HCT116 (cell line): ENCODE data around the gene BICRAL. TPM values are rescaled to one million over a fixed set of nuclear protein-coding genes. Genes with fewer than 3 reads are reported as not detected.

Experiments used
- ATAC-seq: fragments of 200-7000 bp; cut with Tn5 transposase; 2 replicates; pipeline ENCODE4 v1.9.1; 2020; ENCODE audit warnings: mild to moderate bottlenecking, moderate library complexity
- BruUV-seq: library from RNA; stranded (reverse); fragments of 400-500 nt; replicated peaks from 2 replicates; lab custom pipeline; 2021; lab: Mats Ljungman, UMichigan
- CTCF ChIA-PET: fragments of 300-600 bp; sonication (Branson Sonifier 250); formaldehyde crosslinking; loops from one replicate; lab custom pipeline; 2021; ENCODE audit warnings: antibody characterized with exemption; lab: Charles Lee
- POLR2A ChIA-PET: fragments of 300-600, 350-600 bp; sonication (Branson Sonifier 250); formaldehyde crosslinking; loops from one replicate; lab custom pipeline; 2021; ENCODE audit warnings: antibody characterized with exemption; lab: Charles Lee
- RAD21 ChIA-PET, 2 experiments: fragments of 300-600 bp; sonication (Branson Sonifier 250); formaldehyde crosslinking; loops; one replicate each; lab custom pipeline; 2023; ENCODE audit warnings: low total read pairs in 2 of 2; ENCODE audit not compliant: uncharacterized antibody in 2 of 2, unreplicated experiment in 2 of 2, low non-redundant PET in 1 of 2; lab: Charles Lee
- DNase-seq: peaks from one replicate; pipeline ENCODE4 v3.0.0-alpha.2; 2010; ENCODE audit warnings: low read depth, low spot score
- H2AFZ ChIP-seq: fragments of 200-600 bp; shearing (Covaris generic), sonication (generic); 2 replicates; pipeline ENCODE4 v1.6.1; 2017; ENCODE audit warnings: low read depth, mixed run types, mixed read lengths, antibody characterized with exemption, low read length; ENCODE audit not compliant: poor library complexity, severe bottlenecking
- H3K27ac ChIP-seq: 2 replicates; pipeline ENCODE4 v1.5.1; 2012; ENCODE audit warnings: low read depth, low read length
- H3K27me3 ChIP-seq: fragments of 200-600 bp; sonication (generic); 2 replicates; pipeline ENCODE4 v1.6.1; 2016; ENCODE audit warnings: mixed run types, low read length, mixed read lengths; ENCODE audit not compliant: insufficient read depth
- H3K36me3 ChIP-seq, 2 experiments: fragments of 200-500 bp in 1 of 2; fragments of 200-600 bp in 1 of 2; sonication (Bioruptor generic) in 1 of 2; sonication (generic) in 1 of 2; 2 replicates each; pipeline versions ENCODE4 v1.5.1 to v1.6.1; 2014 to 2016; ENCODE audit warnings: low read length in 2 of 2, inconsistent platforms in 1 of 2, mixed read lengths in 1 of 2, mixed run types in 1 of 2; ENCODE audit not compliant: insufficient read depth in 2 of 2, control insufficient read depth in 1 of 2
- H3K4me1 ChIP-seq, 2 experiments: fragments of 200-600 bp in 1 of 2; sonication (generic) in 1 of 2; 2 replicates each; pipeline versions ENCODE4 v1.5.1 to v1.6.1; 2012 to 2017; ENCODE audit warnings: low read length in 2 of 2, inconsistent platforms in 1 of 2, mild to moderate bottlenecking in 1 of 2, mixed read lengths in 1 of 2, mixed run types in 1 of 2, moderate library complexity in 1 of 2; ENCODE audit not compliant: insufficient read depth in 2 of 2, control insufficient read depth in 1 of 2
- H3K4me2 ChIP-seq: fragments of 200-600 bp; sonication (generic); 2 replicates; pipeline ENCODE4 v1.6.1; 2017; ENCODE audit warnings: mixed run types, low read length, mixed read lengths
- H3K4me3 ChIP-seq, 2 experiments: fragments of 200-600 bp in 1 of 2; sonication (generic) in 1 of 2; replicated peaks in 1 of 2; 2 replicates each; pipeline ENCODE4 v1.5.1; 2011 to 2016; ENCODE audit warnings: low read length in 2 of 2, control low read depth in 1 of 2, low read depth in 1 of 2, mild to moderate bottlenecking in 1 of 2, mixed read lengths in 1 of 2, mixed run types in 1 of 2
- H3K79me2 ChIP-seq: fragments of 200-600 bp; sonication (generic); 2 replicates; pipeline ENCODE4 v1.6.1; 2017; ENCODE audit warnings: mild to moderate bottlenecking, mixed run types, low read length, moderate library complexity, mixed read lengths; ENCODE audit not compliant: insufficient read depth
- H3K9ac ChIP-seq: fragments of 200-600 bp; sonication (generic); 2 replicates; pipeline ENCODE4 v1.6.1; 2016; ENCODE audit warnings: low read length, mixed read lengths
- H3K9me2 ChIP-seq: fragments of 200-600 bp; sonication (generic), shearing (Covaris generic); 2 replicates; pipeline ENCODE4 v1.6.1; 2017; ENCODE audit warnings: mixed run types, mild to moderate bottlenecking, moderate library complexity; ENCODE audit not compliant: insufficient read depth
- H3K9me3 ChIP-seq, 2 experiments: fragments of 200-500 bp in 1 of 2; fragments of 200-600 bp in 1 of 2; sonication (Bioruptor generic) in 1 of 2; sonication (generic) in 1 of 2; 2 replicates each; pipeline ENCODE4 v1.6.1; 2014 to 2017; ENCODE audit warnings: low read length in 2 of 2, mixed read lengths in 2 of 2, inconsistent platforms in 1 of 2, low read depth in 1 of 2, mild to moderate bottlenecking in 1 of 2, mixed run types in 1 of 2, moderate library complexity in 1 of 2; ENCODE audit not compliant: control insufficient read depth in 1 of 2, insufficient read depth in 1 of 2
- H4K20me1 ChIP-seq: fragments of 200-600 bp; sonication (generic), shearing (Covaris generic); 2 replicates; pipeline ENCODE4 v1.6.1; 2017; ENCODE audit warnings: mixed run types, mild to moderate bottlenecking, moderate library complexity; ENCODE audit not compliant: insufficient read depth
- CBX3 ChIP-seq: IDR thresholded peaks from 2 replicates; pipeline ENCODE4 v1.6.1; 2012; ENCODE audit warnings: low read depth
- ELF1 ChIP-seq: IDR thresholded peaks from 2 replicates; pipeline ENCODE4 v1.6.1; 2012; ENCODE audit warnings: low read depth, borderline replicate concordance
- EZH2phosphoT487 ChIP-seq: fragments of 200-600 bp; IDR thresholded peaks from 2 replicates; pipeline ENCODE4 v1.6.1; 2018; ENCODE audit warnings: antibody characterized with exemption, borderline replicate concordance
- FOSL1 ChIP-seq: IDR thresholded peaks from 2 replicates; pipeline ENCODE4 v1.6.1; 2012; ENCODE audit warnings: low read depth
- POLR2AphosphoS5 ChIP-seq: IDR thresholded peaks from 2 replicates; pipeline ENCODE4 v1.6.1; 2011; ENCODE audit warnings: mild to moderate bottlenecking, low read depth, low read length, moderate library complexity
- RAD21 ChIP-seq: IDR thresholded peaks from 2 replicates; pipeline ENCODE4 v1.6.1; 2012; ENCODE audit warnings: low read depth, mild to moderate bottlenecking
- SIN3A ChIP-seq: IDR thresholded peaks from 2 replicates; pipeline ENCODE4 v1.6.1; 2012; ENCODE audit warnings: low read depth
- SP1 ChIP-seq: IDR thresholded peaks from 2 replicates; pipeline ENCODE4 v1.6.1; 2012; ENCODE audit warnings: low read depth
- SRF ChIP-seq: IDR thresholded peaks from 2 replicates; pipeline ENCODE4 v1.6.1; 2012; ENCODE audit warnings: low read depth
- YY1 ChIP-seq: IDR thresholded peaks from 2 replicates; pipeline ENCODE4 v1.6.1; 2011; ENCODE audit warnings: low read length, low read depth, moderate library complexity, mild to moderate bottlenecking; ENCODE audit not compliant: insufficient replicate concordance; ENCODE audit errors: extremely low read depth
- ZFX ChIP-seq: fragments of 450-650 bp; IDR thresholded peaks from 2 replicates; pipeline ENCODE4 v1.6.1; 2017
- ZNF274 ChIP-seq: fragments of 200-500 bp; sonication (Bioruptor generic); IDR thresholded peaks from 2 replicates; pipeline ENCODE4 v1.6.1; 2014; ENCODE audit warnings: mild to moderate bottlenecking, low read depth, low read length, inconsistent platforms
- intact Hi-C: fragments of 100-400 bp; cut with micrococcal nuclease; formaldehyde crosslinking; loops from 2 replicates; pipeline ENCODE4 v1.10.0; 2022
- total RNA-seq: library from RNA; stranded (reverse); gene quantifications from one replicate; pipeline ENCODE4 v1.2.1, GENCODE V29; 2021; ENCODE audit not compliant: unreplicated experiment
- TF ChIP-seq, protein P1 (sequence below): IDR thresholded peaks from 2 replicates; pipeline ENCODE4 v1.6.1; 2011; ENCODE audit warnings: mild to moderate bottlenecking, low read length, moderate library complexity; ENCODE audit not compliant: insufficient replicate concordance; ENCODE audit errors: extremely low read depth
- TF ChIP-seq, protein P2 (sequence below): IDR thresholded peaks from 2 replicates; pipeline ENCODE4 v1.6.1; 2012
- TF ChIP-seq, protein P3 (sequence below): IDR thresholded peaks from 2 replicates; pipeline ENCODE4 v1.6.1; 2012

BICRAL gene
- total RNA-seq, 1 experiment from 2014 or later: 14.9 TPM

DNA sequence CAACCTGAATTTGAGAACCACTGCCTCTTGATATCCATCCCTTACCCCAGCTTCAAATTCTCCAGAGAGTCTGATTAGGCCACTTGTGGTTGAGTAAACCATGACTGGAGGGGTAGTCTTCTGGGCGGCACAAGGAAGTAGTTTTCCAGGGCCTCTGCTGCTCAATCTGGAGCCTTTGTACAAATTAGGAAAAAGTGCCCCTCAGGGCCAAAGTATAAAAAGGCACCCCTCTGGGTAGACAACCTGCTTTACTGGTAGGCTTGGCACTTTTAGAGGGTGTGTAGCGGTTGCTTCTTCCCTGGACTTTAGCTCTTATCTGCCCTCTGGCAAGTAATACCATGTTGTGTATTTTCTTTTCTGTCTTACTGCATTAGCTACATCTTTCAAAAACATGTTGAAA is 64.7 kb downstream of the BICRAL start:
- Histone ChIP-seq H3K27ac (no peak overlapping the region), H3K9me3 (no peaks in the 10 kb centered on the region), H3K9me2 (no peaks in the 10 kb centered on the region), H3K36me3 (no peaks in the 10 kb centered on the region), H2AFZ (no peak overlapping the region), H4K20me1 (no peaks in the 10 kb centered on the region), H3K9ac (no peak overlapping the region), H3K4me1 (no peaks in the 10 kb centered on the region), H3K4me2 (no peak overlapping the region), H3K4me3 (no peak overlapping the region), H3K27me3 (no peaks in the 10 kb centered on the region), H3K79me2 (0 out of 2 replicates have a peak, but pooled peaks cover 2% of the 10 kb centered on the region)
- CTCF ChIA-PET: no interaction called here
- ATAC-seq (no peak), DNase-seq (no peak)
- RAD21 ChIA-PET: no interaction called here
- intact Hi-C loops: no loop called here
- POLR2A ChIA-PET: no interaction called here
- no peak for TF ChIP-seq RAD21
- TF ChIP-seq ELF1: no peak
- no peak for TF ChIP-seq SRF
- no peak for TF ChIP-seq ZNF274
- TF ChIP-seq, protein P1, sequence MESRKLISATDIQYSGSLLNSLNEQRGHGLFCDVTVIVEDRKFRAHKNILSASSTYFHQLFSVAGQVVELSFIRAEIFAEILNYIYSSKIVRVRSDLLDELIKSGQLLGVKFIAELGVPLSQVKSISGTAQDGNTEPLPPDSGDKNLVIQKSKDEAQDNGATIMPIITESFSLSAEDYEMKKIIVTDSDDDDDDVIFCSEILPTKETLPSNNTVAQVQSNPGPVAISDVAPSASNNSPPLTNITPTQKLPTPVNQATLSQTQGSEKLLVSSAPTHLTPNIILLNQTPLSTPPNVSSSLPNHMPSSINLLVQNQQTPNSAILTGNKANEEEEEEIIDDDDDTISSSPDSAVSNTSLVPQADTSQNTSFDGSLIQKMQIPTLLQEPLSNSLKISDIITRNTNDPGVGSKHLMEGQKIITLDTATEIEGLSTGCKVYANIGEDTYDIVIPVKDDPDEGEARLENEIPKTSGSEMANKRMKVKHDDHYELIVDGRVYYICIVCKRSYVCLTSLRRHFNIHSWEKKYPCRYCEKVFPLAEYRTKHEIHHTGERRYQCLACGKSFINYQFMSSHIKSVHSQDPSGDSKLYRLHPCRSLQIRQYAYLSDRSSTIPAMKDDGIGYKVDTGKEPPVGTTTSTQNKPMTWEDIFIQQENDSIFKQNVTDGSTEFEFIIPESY: no peak
- TF ChIP-seq SIN3A: no peak
- no peak for TF ChIP-seq CBX3
- TF ChIP-seq ZFX: no peak
- TF ChIP-seq YY1: no peak
- TF ChIP-seq POLR2AphosphoS5: no peak
- TF ChIP-seq FOSL1: no peak
- TF ChIP-seq EZH2phosphoT487: no peak
- TF ChIP-seq, protein P2, sequence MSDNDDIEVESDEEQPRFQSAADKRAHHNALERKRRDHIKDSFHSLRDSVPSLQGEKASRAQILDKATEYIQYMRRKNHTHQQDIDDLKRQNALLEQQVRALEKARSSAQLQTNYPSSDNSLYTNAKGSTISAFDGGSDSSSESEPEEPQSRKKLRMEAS: no peak
- TF ChIP-seq SP1: no peak
- TF ChIP-seq, protein P3, sequence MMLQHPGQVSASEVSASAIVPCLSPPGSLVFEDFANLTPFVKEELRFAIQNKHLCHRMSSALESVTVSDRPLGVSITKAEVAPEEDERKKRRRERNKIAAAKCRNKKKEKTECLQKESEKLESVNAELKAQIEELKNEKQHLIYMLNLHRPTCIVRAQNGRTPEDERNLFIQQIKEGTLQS: no peak
- no TSS peak for BruUV-seq
